Liver (tissue), 3 donors: ENCODE results near the gene CREM.
A peak's percentile ranks its signal among the peaks of the same experiment; 100 is the strongest.

ENCODE experiments used
- ATF3 ChIP-seq: IDR thresholded peaks from 2 replicates; pipeline ENCODE4 v1.6.1; 2016; ENCODE audit warnings: antibody characterized with exemption
- CTCF ChIP-seq: fragments of 150-350 bp; IDR thresholded peaks from 2 replicates; pipeline ENCODE4 v1.5.1; 2017; ENCODE audit warnings: improper control_type of control experiment, low read depth, low read length; ENCODE audit not compliant: missing input control
- GABPA ChIP-seq, 2 donors: IDR thresholded peaks in 1 of 2; conservative IDR thresholded peaks in 1 of 2; 2 replicates each; pipeline ENCODE4 v1.6.1; 2016; ENCODE audit warnings: antibody characterized with exemption in 2 of 2, mild to moderate bottlenecking in 1 of 2, moderate library complexity in 1 of 2
- MAX ChIP-seq: IDR thresholded peaks from 2 replicates; pipeline ENCODE4 v1.6.1; 2016; ENCODE audit warnings: antibody characterized with exemption
- REST ChIP-seq: IDR thresholded peaks from 2 replicates; pipeline ENCODE4 v1.6.1; 2016; ENCODE audit warnings: antibody characterized with exemption, mild to moderate bottlenecking
- donor health status: healthy.
- donor health status: healthy.

- TF ChIP-seq MAX (no peak), ATF3 (no peak), CTCF (peak; percentile 85), REST (no peak), GABPA (IDR thresholded peaks at IDR 0.05 in 1 of 2, conservative IDR thresholded peaks at IDR 0.05 in 1 of 2) (no peak)
Measured at GRCh38 chr10:35218339-35218955, 91.8 kb downstream of the CREM start.
